ENCODE results near the gene MRPL52. TPM values are rescaled to one million over a fixed set of nuclear protein-coding genes. Genes with fewer than 3 reads are reported as not detected.
"Not testable (repeated sequence)": the region's sequence is repeated elsewhere in the genome, so short reads cannot be mapped to it uniquely, and the experiment has no call there.

MRPL52 gene
- total RNA-seq, result 100 to 1,000 TPM; 101 to 112 TPM

DNA sequence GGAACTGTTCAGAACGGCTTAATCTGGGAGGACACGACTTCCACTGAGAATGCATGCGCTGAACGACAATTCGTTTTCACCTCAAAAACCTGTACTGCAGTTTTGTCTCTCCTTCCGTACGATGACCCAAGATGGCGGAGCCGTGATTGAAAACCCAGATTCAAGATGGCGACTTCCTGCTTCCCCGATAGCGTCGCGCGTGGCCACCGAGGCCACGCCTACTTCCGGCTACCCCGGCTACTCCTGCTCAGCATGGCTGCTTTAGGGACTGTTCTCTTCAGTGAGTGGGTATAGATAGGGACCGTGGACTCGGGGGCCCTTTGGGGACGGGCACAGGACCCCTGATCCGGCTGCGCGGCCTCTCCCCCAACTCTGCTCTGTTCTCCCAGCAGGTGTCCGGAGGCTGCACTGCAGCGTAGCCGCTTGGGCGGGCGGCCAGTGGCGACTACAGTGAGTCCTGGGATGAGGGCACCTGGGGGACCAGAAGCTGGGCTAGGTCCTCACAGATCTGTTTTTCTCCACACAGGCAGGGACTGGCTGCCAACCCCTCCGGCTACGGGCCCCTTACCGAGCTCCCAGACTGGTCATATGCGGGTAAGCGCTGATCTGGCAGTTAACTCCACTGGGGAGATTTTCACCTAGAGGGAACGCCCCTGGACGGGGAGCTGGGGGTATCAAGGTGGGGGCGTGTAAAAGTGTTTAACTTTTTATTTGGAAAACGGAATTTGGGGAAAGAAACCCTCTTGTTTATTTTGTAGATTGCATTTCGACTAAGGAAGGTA is at the start of gene MRPL52:
Gene MRPL52, plus strand, starts transcription at position 227 of the 782 bp plus-strand sequence. Its CDS starts 26 bp downstream, at position 253.
- peaks cover 37% of the 10 kb centered on the region for H3K36me3 Mint-ChIP-seq (ENCODE audit: low read depth)
- ChIA-PET POLR2A (interaction anchor here (0.8 kb wide), 1 partner anchor 63 kb away, joined by 3 read pairs; the partner anchor contains the start of gene OXA1L), CTCF (interaction anchor here (0.6 to 10.6 kb wide), 8 partner anchors 13 to 260 kb away, joined by 3 to 91 read pairs (median 4); no protein-coding TSS in a partner anchor)
- DNase-seq, result peak; percentile 94
- H3K9me3 Mint-ChIP-seq, result peaks cover 2% of the 10 kb centered on the region
- H3K4me3 Mint-ChIP-seq, result peak within 1 kb of the TSS; percentile 90
- peak within 1 kb of the TSS; percentile 90 for H3K27ac Mint-ChIP-seq
- H3K4me1 Mint-ChIP-seq, result peaks cover 35% of the 10 kb centered on the region
- no peaks in the 10 kb centered on the region for H3K27me3 Mint-ChIP-seq

DNA sequence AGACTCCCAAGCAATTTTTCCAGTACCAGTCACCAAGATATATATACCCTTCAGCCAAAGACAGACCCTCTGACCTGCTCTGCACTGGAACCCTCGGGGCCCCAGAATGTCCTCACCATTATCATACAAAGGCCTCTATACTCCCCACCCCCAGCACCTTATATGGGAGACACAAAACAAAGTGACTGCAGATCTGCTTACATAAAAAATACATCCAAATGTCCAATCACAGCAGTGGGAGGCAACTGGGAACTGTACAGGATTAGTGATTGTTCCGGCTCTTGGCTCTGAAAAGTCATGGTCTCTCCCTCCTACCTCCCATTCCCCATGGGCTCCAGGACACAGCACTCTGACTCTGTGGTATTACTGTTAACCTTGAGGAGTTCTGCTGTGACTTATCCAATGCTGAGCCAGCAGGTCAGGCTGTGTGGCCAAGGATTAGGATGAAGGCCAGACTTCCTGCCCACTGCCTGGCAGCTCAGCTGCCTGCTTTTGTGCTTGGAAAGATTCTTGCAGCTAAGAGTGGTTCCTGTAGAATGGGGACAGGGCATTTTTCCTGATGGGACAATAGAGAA is 49.5 kb upstream of the MRPL52 start:
- Mint-ChIP-seq H3K4me3 (no peak overlapping the region), H3K4me1 (no peaks in the 10 kb centered on the region), H3K27me3 (no peaks in the 10 kb centered on the region), H3K27ac (no peak overlapping the region), H3K36me3 (ENCODE audit: low read depth) (no peaks in the 10 kb centered on the region), H3K9me3 (no peaks in the 10 kb centered on the region)
- ChIA-PET POLR2A (no interaction called here), CTCF (interaction anchor here (1.9 kb wide), 1 partner anchor 210 kb away, joined by 4 read pairs; no protein-coding TSS in a partner anchor)
- no peak for DNase-seq

DNA sequence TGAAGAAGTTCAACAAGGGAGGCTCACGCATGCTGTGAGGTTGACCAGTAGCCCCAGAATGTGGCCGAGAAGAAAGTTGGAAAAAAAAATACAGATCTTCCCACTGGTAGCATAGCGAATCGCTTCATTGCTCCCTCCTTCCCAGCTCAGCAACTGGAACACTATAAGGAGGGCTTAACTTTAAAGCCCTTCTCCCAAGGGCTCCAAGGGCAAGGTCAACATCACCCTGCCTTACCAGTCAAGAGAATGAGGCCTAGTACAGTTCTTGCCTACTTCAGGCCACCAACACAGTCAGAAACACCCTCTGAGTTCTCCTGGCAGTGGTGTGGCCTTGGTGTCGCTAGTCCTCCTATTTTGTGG is 48.8 kb upstream of the MRPL52 start:
- Mint-ChIP-seq H3K9me3 (no peaks in the 10 kb centered on the region), H3K27ac (no peak overlapping the region), H3K36me3 (ENCODE audit: low read depth) (no peaks in the 10 kb centered on the region), H3K4me3 (no peak overlapping the region), H3K4me1 (no peaks in the 10 kb centered on the region), H3K27me3 (no peaks in the 10 kb centered on the region)
- CTCF ChIA-PET, result interaction anchor here (1.2 to 1.9 kb wide), 2 partner anchors 137 to 211 kb away, joined by 3 to 4 read pairs; no protein-coding TSS in a partner anchor
- POLR2A ChIA-PET, result no interaction called here
- DNase-seq, result no peak

DNA sequence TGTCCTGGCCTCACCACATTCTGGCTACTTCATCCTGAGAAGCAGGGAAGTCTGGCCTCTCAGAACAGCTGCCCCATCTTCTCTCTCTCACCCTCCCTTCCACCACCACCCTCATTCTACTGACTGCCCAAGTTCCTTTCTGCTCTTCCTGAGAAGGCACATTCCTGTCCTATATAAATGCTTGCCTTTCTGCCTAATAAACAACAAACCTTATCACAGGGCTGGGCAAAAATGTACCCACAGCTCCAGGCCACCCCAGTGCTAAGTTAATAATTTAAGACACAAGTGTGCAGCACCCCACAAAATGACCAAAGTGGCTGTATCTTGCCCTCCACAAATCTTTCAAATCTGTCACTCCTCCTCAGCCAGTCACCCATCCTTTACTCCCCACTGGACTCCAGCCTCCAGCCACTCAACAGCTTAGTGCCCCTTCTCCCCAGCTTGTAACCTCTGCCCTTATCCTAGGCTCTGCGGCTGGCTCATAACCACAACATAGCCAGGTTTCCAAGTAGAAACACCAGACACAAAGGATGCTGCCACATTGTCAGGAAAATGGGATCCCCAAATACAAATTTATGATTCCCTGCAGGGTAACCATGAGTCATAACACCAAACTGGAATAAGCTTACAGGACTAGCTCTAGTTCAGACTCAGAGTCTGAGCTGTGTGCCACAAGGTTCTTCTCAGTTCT is 48.2 kb upstream of the MRPL52 start:
- H3K4me1 Mint-ChIP-seq, result no peaks in the 10 kb centered on the region
- ChIA-PET POLR2A (interaction anchor here (0.7 kb wide), 1 partner anchor 224 kb away, joined by 4 read pairs; no protein-coding TSS in a partner anchor), CTCF (interaction anchor here (0.8 to 2.2 kb wide), 4 partner anchors 8 to 211 kb away, joined by 3 to 12 read pairs (median 4); no protein-coding TSS in a partner anchor)
- no peaks in the 10 kb centered on the region for H3K27me3 Mint-ChIP-seq
- DNase-seq, result no peak
- no peaks in the 10 kb centered on the region for H3K36me3 Mint-ChIP-seq (ENCODE audit: low read depth)
- H3K4me3 Mint-ChIP-seq, result no peak overlapping the region
- H3K9me3 Mint-ChIP-seq, result no peaks in the 10 kb centered on the region
- H3K27ac Mint-ChIP-seq, result no peak overlapping the region

DNA sequence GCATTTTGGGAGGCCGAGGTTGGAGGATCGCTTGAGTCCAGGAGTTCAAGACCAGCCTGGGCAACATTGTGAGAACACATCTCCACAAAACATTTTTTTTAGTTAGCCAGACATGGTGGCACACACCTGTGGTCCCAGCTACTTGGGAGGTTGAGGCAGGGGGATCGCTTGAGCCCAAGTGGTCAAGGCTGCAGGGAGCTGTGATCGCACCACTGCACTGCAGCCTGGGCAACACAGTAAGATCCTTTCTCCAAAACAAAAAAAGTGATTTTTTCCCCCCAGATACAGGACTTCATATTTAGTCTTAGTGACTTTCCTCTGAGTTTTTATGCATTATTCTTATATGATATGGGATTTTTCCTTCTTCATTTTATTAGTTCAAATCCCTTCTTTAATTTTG is 43.0 kb upstream of the MRPL52 start:
- no peak for DNase-seq
- Mint-ChIP-seq H3K4me3 (no peak overlapping the region), H3K9me3 (no peaks in the 10 kb centered on the region), H3K4me1 (peaks cover 4% of the 10 kb centered on the region), H3K27me3 (no peaks in the 10 kb centered on the region), H3K27ac (no peak overlapping the region), H3K36me3 (ENCODE audit: low read depth) (no peaks in the 10 kb centered on the region)
- POLR2A ChIA-PET, result no interaction called here
- CTCF ChIA-PET, result no interaction called here

DNA sequence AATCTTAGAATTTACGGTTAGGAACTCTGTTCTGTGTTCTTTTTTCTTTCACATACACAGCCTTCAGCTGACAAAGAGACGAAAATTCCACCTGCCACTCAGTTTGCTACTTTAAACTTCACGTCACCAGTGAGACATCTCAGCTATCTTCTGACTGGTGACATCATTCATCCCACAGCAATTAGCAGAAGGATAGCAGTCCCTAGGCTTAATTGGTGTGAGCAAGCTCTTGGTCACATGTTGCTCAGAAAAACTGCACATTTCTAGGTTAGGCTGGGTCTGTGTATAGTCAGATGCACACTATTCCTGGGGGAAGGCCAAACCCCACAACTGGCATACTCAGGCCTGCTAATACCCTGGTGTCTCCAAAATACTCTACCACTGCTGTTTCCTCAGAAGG is 38.4 kb upstream of the MRPL52 start:
- Mint-ChIP-seq H3K27me3 (peaks cover 2% of the 10 kb centered on the region), H3K27ac (no peak overlapping the region), H3K9me3 (no peaks in the 10 kb centered on the region), H3K36me3 (ENCODE audit: low read depth) (no peaks in the 10 kb centered on the region), H3K4me3 (no peak overlapping the region), H3K4me1 (peaks cover 4% of the 10 kb centered on the region)
- POLR2A ChIA-PET, result no interaction called here
- CTCF ChIA-PET, result no interaction called here
- DNase-seq, result no peak

DNA sequence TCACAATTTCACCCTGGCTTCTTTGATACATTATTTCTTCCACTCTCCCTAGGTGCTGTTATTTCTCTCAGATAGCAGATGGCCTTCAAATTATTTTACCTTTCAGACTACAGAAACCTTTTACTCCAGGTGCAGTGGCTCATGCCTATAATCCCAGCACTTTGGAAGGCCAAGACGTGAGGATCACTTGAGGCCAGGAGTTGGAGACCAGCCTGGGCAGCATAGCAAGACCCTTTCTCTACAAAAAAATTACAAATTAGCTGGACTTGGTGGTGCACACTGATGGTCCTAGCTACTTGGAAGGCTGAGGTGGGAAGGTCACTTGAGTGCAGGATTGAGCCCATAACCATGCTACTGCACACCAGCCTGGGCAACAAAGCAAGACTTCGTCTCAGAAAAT is 37.5 kb upstream of the MRPL52 start:
- Mint-ChIP-seq H3K9me3 (no peaks in the 10 kb centered on the region), H3K27ac (no peak overlapping the region), H3K27me3 (peaks cover 2% of the 10 kb centered on the region), H3K4me3 (no peak overlapping the region), H3K36me3 (ENCODE audit: low read depth) (no peaks in the 10 kb centered on the region), H3K4me1 (peaks cover 4% of the 10 kb centered on the region)
- no peak for DNase-seq
- CTCF ChIA-PET, result no interaction called here
- POLR2A ChIA-PET, result no interaction called here

DNA sequence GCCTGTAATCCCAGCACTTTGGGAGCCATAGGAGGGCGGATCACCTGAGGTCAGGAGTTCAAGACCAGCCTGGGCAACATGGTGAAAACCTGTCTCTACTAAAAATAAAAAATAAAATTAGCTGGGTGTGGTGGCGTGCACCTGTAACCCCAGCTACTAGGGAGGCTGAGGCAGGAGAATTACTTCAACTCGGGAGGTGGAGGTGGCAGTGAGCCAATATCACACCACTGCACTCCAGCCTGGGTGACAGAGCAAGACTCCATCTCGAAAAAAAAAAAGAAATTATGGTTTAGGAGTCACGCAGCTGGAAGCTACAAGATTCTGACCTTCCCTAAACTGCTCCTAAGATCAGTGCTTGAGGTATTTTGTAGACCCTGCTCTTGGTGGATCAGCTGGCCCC is 36.1 kb upstream of the MRPL52 start:
- H3K4me1 Mint-ChIP-seq; DNase-seq; H3K27ac Mint-ChIP-seq; H3K4me3 Mint-ChIP-seq; POLR2A ChIA-PET; H3K9me3 Mint-ChIP-seq; H3K27me3 Mint-ChIP-seq; H3K36me3 Mint-ChIP-seq (ENCODE audit: low read depth): not testable (repeated sequence)
- CTCF ChIA-PET, result interaction anchor here (0.6 to 1.2 kb wide), 3 partner anchors 27 to 1663 kb away, joined by 3 read pairs; partner anchors contain the start of gene OXA1L

DNA sequence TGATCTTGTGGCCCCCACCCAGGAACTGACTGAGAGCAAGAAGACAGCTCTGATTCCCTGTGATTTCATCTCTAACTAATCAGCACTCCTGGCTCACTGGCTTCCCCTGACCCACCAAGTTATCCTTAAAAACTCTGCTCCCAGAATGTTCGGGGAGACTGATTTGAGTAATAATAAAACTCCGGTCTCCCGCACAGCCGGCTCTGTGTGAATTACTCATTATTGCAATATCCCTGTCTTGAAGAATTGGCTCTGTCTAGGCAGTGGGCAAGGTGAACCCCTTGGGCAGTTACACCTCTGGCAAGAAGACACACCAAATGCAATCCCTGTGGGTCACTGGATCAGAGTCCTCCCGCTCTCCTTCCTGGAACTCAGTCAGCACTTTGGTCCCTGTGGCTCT is 35.7 kb upstream of the MRPL52 start:
- Mint-ChIP-seq H3K4me3 (no peak overlapping the region), H3K9me3 (no peaks in the 10 kb centered on the region), H3K27ac (no peak overlapping the region), H3K4me1 (peaks cover 4% of the 10 kb centered on the region), H3K36me3 (ENCODE audit: low read depth) (no peaks in the 10 kb centered on the region), H3K27me3 (peaks cover 11% of the 10 kb centered on the region)
- CTCF ChIA-PET, result interaction anchor here (0.5 to 1.2 kb wide), 3 partner anchors 27 to 806 kb away, joined by 3 to 4 read pairs (median 3); partner anchors contain the start of gene OXA1L
- POLR2A ChIA-PET, result no interaction called here
- DNase-seq, result no peak

DNA sequence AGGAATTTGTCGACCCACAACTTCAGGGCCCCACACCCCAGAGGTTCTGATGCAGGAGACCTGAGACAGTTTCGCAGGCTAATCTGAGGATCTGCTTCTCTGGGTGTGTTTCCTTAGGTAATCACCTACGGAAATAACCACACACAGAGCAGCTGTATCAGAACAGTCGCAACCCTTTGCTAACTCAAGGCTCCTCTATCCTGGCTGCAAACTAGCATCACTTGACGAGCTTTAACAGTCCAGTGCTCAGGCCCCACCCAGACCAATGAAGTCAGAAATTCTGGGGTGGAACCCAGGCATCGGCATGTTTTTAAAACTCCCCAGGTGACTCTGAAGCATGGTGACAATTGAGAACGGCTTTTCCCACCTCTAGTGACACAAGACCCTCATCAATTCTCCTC is 35.1 kb upstream of the MRPL52 start:
- POLR2A ChIA-PET, result no interaction called here
- peaks cover 13% of the 10 kb centered on the region for H3K27me3 Mint-ChIP-seq
- H3K4me1 Mint-ChIP-seq, result peaks cover 4% of the 10 kb centered on the region
- no peak overlapping the region for H3K27ac Mint-ChIP-seq
- CTCF ChIA-PET, result interaction anchor here (0.5 to 1.2 kb wide), 2 partner anchors 19 to 807 kb away, joined by 3 to 4 read pairs; no protein-coding TSS in a partner anchor
- H3K9me3 Mint-ChIP-seq, result no peaks in the 10 kb centered on the region
- H3K4me3 Mint-ChIP-seq, result no peak overlapping the region
- no peak for DNase-seq
- H3K36me3 Mint-ChIP-seq (ENCODE audit: low read depth), result no peaks in the 10 kb centered on the region

DNA sequence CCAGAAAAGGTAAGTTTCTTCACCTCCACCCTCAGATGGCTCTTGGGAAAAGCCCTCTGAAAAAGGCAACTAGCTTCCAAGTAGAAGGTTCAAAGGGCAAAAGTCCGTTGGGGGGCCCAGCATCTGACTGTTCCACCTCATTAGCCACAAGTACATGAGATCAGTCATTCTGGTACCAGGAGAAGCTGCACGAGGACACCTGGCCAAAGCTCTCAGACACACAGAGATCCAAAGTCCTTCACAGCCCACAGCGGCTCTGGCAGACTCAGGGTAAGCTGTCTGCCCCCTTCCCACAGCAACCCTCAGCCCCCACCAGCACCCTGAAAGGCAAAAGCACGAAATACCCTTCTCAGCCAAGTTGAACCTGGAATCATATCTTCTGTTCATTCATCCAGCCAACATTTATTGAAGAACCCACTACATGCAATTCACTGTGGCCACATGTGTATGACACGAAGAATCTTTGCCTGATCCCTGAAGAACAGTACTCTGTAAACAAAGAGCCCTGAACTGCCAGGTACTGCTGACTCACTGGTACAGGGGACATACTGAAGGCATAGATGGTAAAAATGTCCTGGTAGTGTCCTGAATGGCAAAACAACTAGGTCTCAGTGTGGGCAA is 33.5 kb upstream of the MRPL52 start:
- Mint-ChIP-seq H3K27me3 (peaks cover 18% of the 10 kb centered on the region), H3K4me3 (no peak overlapping the region), H3K36me3 (ENCODE audit: low read depth) (no peaks in the 10 kb centered on the region), H3K9me3 (no peaks in the 10 kb centered on the region), H3K27ac (no peak overlapping the region), H3K4me1 (no peaks in the 10 kb centered on the region)
- no peak for DNase-seq
- ChIA-PET POLR2A (no interaction called here), CTCF (interaction anchor here (1.2 to 2.6 kb wide), 2 partner anchors 11 to 226 kb away, joined by 3 to 10 read pairs; no protein-coding TSS in a partner anchor)

DNA sequence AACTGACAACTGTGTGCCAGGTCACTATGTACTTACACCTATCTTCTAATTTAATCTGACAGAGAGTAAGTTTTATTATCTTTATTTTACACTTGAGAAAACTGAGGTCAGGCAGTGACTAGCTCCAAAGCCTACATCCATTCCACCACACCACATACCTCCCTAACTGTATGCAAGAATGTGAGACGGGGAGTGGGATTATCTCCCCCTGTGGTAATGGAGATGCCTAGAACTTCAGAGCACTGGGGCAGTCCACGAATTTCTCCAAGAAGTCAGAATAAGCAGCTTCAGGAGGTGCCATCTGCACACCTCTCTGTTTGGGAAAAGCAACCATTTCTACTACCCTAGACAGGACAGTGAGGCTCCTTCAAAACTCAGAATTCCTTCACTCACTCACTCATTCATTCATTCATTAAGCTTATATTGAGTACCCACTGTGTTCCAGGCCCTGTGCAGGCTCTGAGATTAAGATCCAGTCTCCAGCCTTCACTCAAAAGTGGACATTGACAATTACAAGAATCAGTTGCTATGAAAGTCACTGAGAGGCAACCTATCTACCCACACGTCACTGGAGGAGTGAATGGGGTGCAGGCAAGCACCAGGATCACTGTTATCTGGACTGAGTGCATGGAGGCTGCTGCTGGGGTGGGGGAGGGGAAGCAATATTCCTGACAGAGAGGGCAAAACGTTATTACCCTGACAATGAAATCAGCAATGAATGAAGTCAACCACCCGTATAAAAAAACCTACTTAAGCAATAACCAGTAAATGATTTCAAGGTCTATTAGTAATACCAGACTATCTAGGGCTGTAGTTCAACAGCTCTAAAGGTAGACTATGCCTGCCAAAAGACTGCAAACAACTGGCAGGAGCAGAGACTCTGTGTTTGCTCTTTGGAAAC is 32.4 kb upstream of the MRPL52 start:
- Mint-ChIP-seq H3K27ac (no peak overlapping the region), H3K36me3 (ENCODE audit: low read depth) (no peaks in the 10 kb centered on the region), H3K4me1 (no peaks in the 10 kb centered on the region), H3K27me3 (peaks cover 19% of the 10 kb centered on the region), H3K9me3 (no peaks in the 10 kb centered on the region), H3K4me3 (no peak overlapping the region)
- ChIA-PET POLR2A (no interaction called here), CTCF (interaction anchor here (0.6 to 2.6 kb wide), 2 partner anchors 227 to 809 kb away, joined by 3 to 10 read pairs; no protein-coding TSS in a partner anchor)
- DNase-seq, result no peak

Data from activated CD4-positive, alpha-beta T cell treated with anti-CD3 and anti-CD28 coated beads, Interleukin-2, amount 10 ng/mL, durations not matched to agents 7 days and 5 days (primary cell).